Measurements from ENCODE around the gene DCC. TPM values are rescaled to one million over a fixed set of nuclear protein-coding genes. Genes with fewer than 3 reads are reported as not detected.

DCC gene
- total RNA-seq, 1 experiment from 2014 or later: 0.72 TPM

- POLR2A ChIA-PET: no interaction called here
- Mint-ChIP-seq H3K27me3 (ENCODE audit: low read depth) (no peaks in the 10 kb centered on the region), H3K4me1 (no peaks in the 10 kb centered on the region), H3K27ac (no peak overlapping the region), H3K9me3 (0 out of 2 replicates have a peak, but pooled peaks cover 7% of the 10 kb centered on the region), H3K4me3 (no peak overlapping the region), H3K36me3 (no peaks in the 10 kb centered on the region)
- ATAC-seq (no peak), DNase-seq (ENCODE audit: low spot score) (no peak)
- CTCF ChIA-PET: no interaction called here
- TF ChIP-seq MAX (CRISPR knock-in tag; IDR thresholded peaks at IDR 0.05): no peak
- TF ChIP-seq FOXJ3 (CRISPR knock-in tag; IDR thresholded peaks at IDR 0.05; ENCODE audit: borderline replicate concordance): no peak
- no peak for TF ChIP-seq ZNF219 (CRISPR knock-in tag; IDR thresholded peaks at IDR 0.05; ENCODE audit: borderline replicate concordance)
- no peak for TF ChIP-seq CDX4 (CRISPR knock-in tag; IDR thresholded peaks at IDR 0.05; ENCODE audit: borderline replicate concordance)
- TF ChIP-seq PRDM15 (CRISPR knock-in tag; IDR thresholded peaks at IDR 0.05): no peak
- no peak for TF ChIP-seq TP53 (CRISPR knock-in tag; IDR thresholded peaks at IDR 0.05)
- no peak for TF ChIP-seq ZNF425 (CRISPR knock-in tag; conservative IDR thresholded peaks at IDR 0.05)
- no peak for TF ChIP-seq FOXP1 (CRISPR knock-in tag; IDR thresholded peaks at IDR 0.05; ENCODE audit: borderline replicate concordance)
- no peak for TF ChIP-seq AFF4 (CRISPR knock-in tag; IDR thresholded peaks at IDR 0.05; ENCODE audit: borderline replicate concordance)
- no peak for TF ChIP-seq ESRRA (CRISPR knock-in tag; IDR thresholded peaks at IDR 0.05; ENCODE audit: borderline replicate concordance)
- no peak for TF ChIP-seq KAT7 (CRISPR knock-in tag; IDR thresholded peaks at IDR 0.05; ENCODE audit: borderline replicate concordance)
- no peak for TF ChIP-seq EMX1 (CRISPR knock-in tag; IDR thresholded peaks at IDR 0.05)
- TF ChIP-seq HMGXB4 (CRISPR knock-in tag; IDR thresholded peaks at IDR 0.05): no peak
- no peak for TF ChIP-seq ZNF671 (CRISPR knock-in tag; IDR thresholded peaks at IDR 0.05)
- TF ChIP-seq CTCF (IDR thresholded peaks at IDR 0.05): no peak
- no peak for TF ChIP-seq USF2 (CRISPR knock-in tag; IDR thresholded peaks at IDR 0.05)
- no peak for TF ChIP-seq ZNF121 (CRISPR knock-in tag; IDR thresholded peaks at IDR 0.05)
- TF ChIP-seq ZNF532 (CRISPR knock-in tag; IDR thresholded peaks at IDR 0.05; ENCODE audit: borderline replicate concordance): no peak
Observed at GRCh38 chr18:53305461-53305860, 965.5 kb downstream of the DCC start.
